H1 (cell line): Measurements from ENCODE around the gene DYNLT1. TPM values are rescaled to one million over a fixed set of nuclear protein-coding genes. Genes with fewer than 3 reads are reported as not detected.

Experiments
- CTCF ChIA-PET: fragments of 300-600 bp; sonication (Branson Sonifier 250); formaldehyde crosslinking; loops from one replicate; lab custom pipeline; 2021; ENCODE audit not compliant: partially characterized antibody; lab: Charles Lee
- POLR2A ChIA-PET: fragments of 300-600 bp; sonication (Branson Sonifier 250); formaldehyde crosslinking; loops from one replicate; lab custom pipeline; 2021; ENCODE audit warnings: inconsistent platforms; ENCODE audit not compliant: partially characterized antibody; lab: Charles Lee
- DNase-seq, 2 experiments: peaks; one replicate each; pipeline versions ENCODE4 v3.0.0 to v3.0.0-alpha.2; 2010 to 2022; ENCODE audit warnings: low spot score in 2 of 2, low read depth in 1 of 2, mixed read lengths in 1 of 2
- FAIRE-seq: peaks from 2 replicates; lab custom pipeline; 2011; peaks lifted over from hg19 to GRCh38; lab: Jason Lieb, UNC
- H2AFZ ChIP-seq: 2 replicates; pipeline ENCODE4 v1.8.1; 2012; ENCODE audit warnings: low read length, inconsistent platforms
- H2AK5ac ChIP-seq: 2 replicates; pipeline ENCODE4 v1.6.1; 2013; ENCODE audit warnings: low read depth, low read length
- H2BK120ac ChIP-seq: replicated peaks from 2 replicates; pipeline ENCODE3; 2013; ENCODE audit warnings: low read depth, low read length, inconsistent platforms
- H2BK12ac ChIP-seq: 2 replicates; pipeline ENCODE4 v1.6.1; 2013; ENCODE audit warnings: low read depth, low read length
- H2BK15ac ChIP-seq: 2 replicates; pipeline ENCODE4 v1.6.1; 2013; ENCODE audit warnings: low read length
- H2BK20ac ChIP-seq: 2 replicates; pipeline ENCODE4 v1.6.1; 2013; ENCODE audit warnings: low read length
- H2BK5ac ChIP-seq: 2 replicates; pipeline ENCODE4 v1.6.1; 2013; ENCODE audit warnings: low read depth, low read length
- H3K14ac ChIP-seq: 2 replicates; pipeline ENCODE4 v1.6.1; 2013; ENCODE audit warnings: inconsistent platforms; ENCODE audit not compliant: insufficient read length
- H3K18ac ChIP-seq: 2 replicates; pipeline ENCODE4 v1.6.1; 2013; ENCODE audit warnings: low read length; ENCODE audit errors: extremely low read depth
- H3K23ac ChIP-seq: 2 replicates; pipeline ENCODE4 v1.6.1; 2013; ENCODE audit warnings: inconsistent platforms; ENCODE audit not compliant: insufficient read length
- H3K23me2 ChIP-seq: 2 replicates; pipeline ENCODE4 v1.6.1; 2013; ENCODE audit warnings: low read depth, low read length
- H3K27ac ChIP-seq: 2 replicates; pipeline ENCODE4 v1.6.1; 2011; ENCODE audit warnings: low read depth, low read length, inconsistent platforms
- H3K27me3 ChIP-seq, 4 experiments: replicated peaks in 1 of 4; 1 replicate in 1 of 4; 2 replicates in 3 of 4; pipeline versions ENCODE4 v1.6.1 to v1.8.1; 2011 to 2013; ENCODE audit warnings: low read length in 3 of 4, mild to moderate bottlenecking in 3 of 4, inconsistent platforms in 2 of 4, mixed read lengths in 2 of 4, moderate library complexity in 1 of 4; ENCODE audit not compliant: control insufficient read depth in 3 of 4, insufficient read depth in 3 of 4; ENCODE audit errors: extremely low read depth in 1 of 4
- H3K36me3 ChIP-seq, 4 experiments: 2 replicates each; pipeline versions ENCODE4 v1.6.1 to v1.8.1; 2011 to 2013; ENCODE audit warnings: mild to moderate bottlenecking in 4 of 4, low read length in 3 of 4, moderate library complexity in 2 of 4, control low read depth in 1 of 4, inconsistent platforms in 1 of 4; ENCODE audit not compliant: insufficient read depth in 4 of 4, control insufficient read depth in 2 of 4
- H3K4ac ChIP-seq: replicated peaks from 2 replicates; pipeline ENCODE3; 2013; ENCODE audit warnings: low read length, low read depth, mixed read lengths, inconsistent platforms; ENCODE audit not compliant: insufficient read length
- H3K4me1 ChIP-seq, 4 experiments: replicated peaks in 1 of 4; 1 replicate in 1 of 4; 2 replicates in 3 of 4; pipeline versions ENCODE4 v1.6.1 to v1.8.1; 2011 to 2013; ENCODE audit warnings: low read length in 3 of 4, inconsistent platforms in 2 of 4, mixed read lengths in 1 of 4; ENCODE audit not compliant: insufficient read depth in 4 of 4, control insufficient read depth in 3 of 4
- H3K4me2 ChIP-seq, 2 experiments: 2 replicates each; pipeline versions ENCODE4 v1.6.1 to v1.8.1; 2011 to 2013; ENCODE audit warnings: low read depth in 2 of 2, low read length in 2 of 2, control low read depth in 1 of 2, inconsistent platforms in 1 of 2, mild to moderate bottlenecking in 1 of 2; ENCODE audit not compliant: insufficient read depth in 1 of 2
- H3K4me3 ChIP-seq, 4 experiments: fragments of 200-600, 300-600 bp in 1 of 4; sonication (generic), shearing (Covaris generic), sonication (Bioruptor Twin) in 1 of 4; 2 replicates each; pipeline versions ENCODE4 v1.5.1 to v1.8.1; 2011 to 2016; ENCODE audit warnings: low read length in 4 of 4, low read depth in 3 of 4, control low read depth in 2 of 4, inconsistent platforms in 2 of 4, mild to moderate bottlenecking in 2 of 4, mixed read lengths in 1 of 4, moderate library complexity in 1 of 4; ENCODE audit not compliant: insufficient read depth in 2 of 4; ENCODE audit errors: extremely low read depth in 1 of 4
- H3K56ac ChIP-seq: replicated peaks from 2 replicates; pipeline ENCODE3; 2013; ENCODE audit warnings: low read depth, mild to moderate bottlenecking, mixed read lengths, low read length, inconsistent platforms; ENCODE audit not compliant: insufficient read length
- H3K79me1 ChIP-seq: 2 replicates; pipeline ENCODE4 v1.6.1; 2013; ENCODE audit warnings: low read depth, low read length, control low read depth
- H3K79me2 ChIP-seq, 2 experiments: 2 replicates each; pipeline versions ENCODE4 v1.6.1 to v1.8.1; 2012 to 2013; ENCODE audit warnings: low read length in 2 of 2, mild to moderate bottlenecking in 2 of 2, inconsistent platforms in 1 of 2; ENCODE audit not compliant: insufficient read depth in 2 of 2, control insufficient read depth in 1 of 2
- H3K9ac ChIP-seq, 4 experiments: replicated peaks in 1 of 4; 1 replicate in 1 of 4; 2 replicates in 3 of 4; pipeline versions ENCODE4 v1.6.1 to v1.8.1; 2011 to 2013; ENCODE audit warnings: low read depth in 3 of 4, low read length in 3 of 4, control low read depth in 2 of 4, mild to moderate bottlenecking in 2 of 4, moderate library complexity in 2 of 4, inconsistent platforms in 1 of 4; ENCODE audit errors: extremely low read depth in 1 of 4
- H3K9me3 ChIP-seq, 2 experiments: 2 replicates each; pipeline versions ENCODE4 v1.6.1 to v1.8.1; 2012 to 2013; ENCODE audit warnings: mild to moderate bottlenecking in 2 of 2, moderate library complexity in 2 of 2, control low read depth in 1 of 2, inconsistent platforms in 1 of 2, low read depth in 1 of 2, low read length in 1 of 2, mixed read lengths in 1 of 2; ENCODE audit not compliant: insufficient read depth in 2 of 2
- H4K20me1 ChIP-seq, 2 experiments: replicated peaks in 1 of 2; 2 replicates each; pipeline versions ENCODE3 to v1.8.1; 2011 to 2013; ENCODE audit warnings: inconsistent platforms in 2 of 2, low read length in 2 of 2, mild to moderate bottlenecking in 1 of 2; ENCODE audit not compliant: insufficient read depth in 2 of 2, control insufficient read depth in 1 of 2
- H4K5ac ChIP-seq: 2 replicates; pipeline ENCODE4 v1.6.1; 2013; ENCODE audit warnings: low read length, low read depth, mixed read lengths, inconsistent platforms; ENCODE audit not compliant: insufficient read length
- H4K8ac ChIP-seq: 2 replicates; pipeline ENCODE4 v1.8.0; 2013; ENCODE audit warnings: mild to moderate bottlenecking, moderate library complexity, low read length, inconsistent platforms; ENCODE audit not compliant: insufficient read depth; ENCODE audit errors: extremely low read depth
- H4K91ac ChIP-seq: replicated peaks from 2 replicates; pipeline ENCODE3; 2013; ENCODE audit warnings: low read length, mixed read lengths, inconsistent platforms; ENCODE audit not compliant: insufficient read length
- BRCA1 ChIP-seq: IDR thresholded peaks from 2 replicates; pipeline ENCODE4 v1.6.1; 2012; ENCODE audit warnings: low read depth, low read length, improper control_type of control experiment
- CHD1 ChIP-seq: IDR thresholded peaks from 2 replicates; pipeline ENCODE4 v1.6.1; 2012; ENCODE audit warnings: low read depth, low read length, improper control_type of control experiment
- CHD2 ChIP-seq: IDR thresholded peaks from 2 replicates; pipeline ENCODE4 v1.6.1; 2012; ENCODE audit warnings: low read length, improper control_type of control experiment
- CTBP2 ChIP-seq: IDR thresholded peaks from 2 replicates; pipeline ENCODE4 v1.7.0; 2011; ENCODE audit warnings: borderline replicate concordance, mild to moderate bottlenecking, moderate library complexity, mixed read lengths, low read length; ENCODE audit not compliant: insufficient read depth, insufficient read length
- KDM1A ChIP-seq: fragments of 200-600, 300-600 bp; sonication (generic); IDR thresholded peaks from 2 replicates; pipeline ENCODE4 v1.7.1; 2016; ENCODE audit warnings: mild to moderate bottlenecking, low read length, borderline replicate concordance
- PHF8 ChIP-seq: fragments of 200-600 bp; sonication (generic); conservative IDR thresholded peaks from 2 replicates; pipeline ENCODE4 v1.7.1; 2012; ENCODE audit warnings: low read depth, mild to moderate bottlenecking, inconsistent platforms, low read length, moderate library complexity
- POU5F1 ChIP-seq: IDR thresholded peaks from 2 replicates; pipeline ENCODE4 v1.6.1; 2011; ENCODE audit warnings: low read depth, mild to moderate bottlenecking, low read length, moderate library complexity
- RBBP5 ChIP-seq: IDR thresholded peaks from 2 replicates; pipeline ENCODE4 v1.7.1; 2012; ENCODE audit warnings: low read depth, mild to moderate bottlenecking, inconsistent platforms, low read length, moderate library complexity, borderline replicate concordance
- RFX5 ChIP-seq: IDR thresholded peaks from 2 replicates; pipeline ENCODE4 v1.6.1; 2011; ENCODE audit warnings: low read depth, low read length, improper control_type of control experiment, borderline replicate concordance
- RXRA ChIP-seq: IDR thresholded peaks from 2 replicates; pipeline ENCODE4 v1.6.1; 2011; ENCODE audit warnings: low read depth, mild to moderate bottlenecking, low read length, moderate library complexity; ENCODE audit not compliant: insufficient read depth
- SRF ChIP-seq: IDR thresholded peaks from 2 replicates; pipeline ENCODE4 v1.6.1; 2011; ENCODE audit warnings: mild to moderate bottlenecking, low read depth, low read length, moderate library complexity
- ZNF274 ChIP-seq: IDR thresholded peaks from 2 replicates; pipeline ENCODE4 v1.7.0; 2012; ENCODE audit warnings: low read length, borderline replicate concordance; ENCODE audit errors: extremely low read depth
- WGBS, 2 experiments: shearing (Covaris generic) in 1 of 2; methylation state at CpG; one replicate each; pipeline versions ENCODE4 v1.1.6 to v1.1.7; 2013 to 2015; ENCODE audit warnings: low lambda C conversion rate in 2 of 2, mixed read lengths in 2 of 2, inconsistent platforms in 1 of 2, low coverage in 1 of 2, missing lambda C conversion rate in 1 of 2; ENCODE audit not compliant: insufficient replicate concordance in 2 of 2, insufficient coverage in 1 of 2, insufficient read length in 1 of 2; ENCODE audit errors: extremely low coverage in 1 of 2, missing lambda C conversion rate in 1 of 2; 5-methylcytosine and 5-hydroxymethylcytosine counted together
- polyA plus RNA-seq, 7 experiments: library from polyadenylated mRNA; depleted of rRNA in 3 of 7; stranded (reverse) in 5 of 7; unstranded in 2 of 7; fragments of >200 nt in 5 of 7; fragments of 200-250 nt in 2 of 7; gene quantifications; 1 replicate in 5 of 7; 2 replicates in 1 of 7; 4 replicates in 1 of 7; pipeline versions ENCODE4 v1.2.1 to v1.2.3, GENCODE V29; 2011 to 2013; ENCODE audit warnings: missing spikeins in 2 of 7, mixed read lengths in 2 of 7
- total RNA-seq: library from RNA; stranded (reverse); fragmentation: NEBNext Ultra II Directional; extraction: Animal tissue kit (Norgen Biotek cat#: 25700); gene quantifications from 2 replicates; pipeline ENCODE4 v1.2.1, GENCODE V29; 2021

Gene DYNLT1
- total and polyA plus RNA-seq, 2 of the 8 experiments (the other 6 are each of a cell fraction or from before 2014, with no cell fraction given): 119 to 245 TPM

GRCh38 chr6:158619922-158620801 lies 24.4 kb downstream of the DYNLT1 start:
- H2BK120ac ChIP-seq: no peak overlapping the region
- no peak for FAIRE-seq
- H3K27me3 ChIP-seq: no peaks in the 10 kb centered on the region
- TF ChIP-seq RXRA (no peak), RFX5 (no peak), BRCA1 (no peak), POU5F1 (no peak), CHD2 (no peak), CTBP2 (no peak), KDM1A (no peak), SRF (no peak), CHD1 (no peak), ZNF274 (no peak), PHF8 (no peak), RBBP5 (no peak)

More at GRCh38 chr6:158619922-158620801, 24.4 kb downstream of the DYNLT1 start:
- Histone ChIP-seq H3K23me2 (no peaks in the 10 kb centered on the region), H3K4me3 (no peak overlapping the region), H4K20me1 (peaks cover 2 to 3% of the 10 kb centered on the region in 2 experiments), H3K9me3 (no peaks in the 10 kb centered on the region), H3K9ac (no peak overlapping the region), H3K4me2 (no peak overlapping the region), H2AK5ac (no peak overlapping the region), H3K4ac (no peak overlapping the region), H3K18ac (no peak overlapping the region), H3K79me1 (no peaks in the 10 kb centered on the region; the same call in 1 of the 2 replicates), H3K23ac (no peak overlapping the region), H3K4me1 (no peaks in the 10 kb centered on the region; a peak in 1 of 7 replicates), H3K14ac (no peak overlapping the region), H4K8ac (no peak overlapping the region), H3K36me3 (peaks cover 2 to 25% (median 7%) of the 10 kb centered on the region in 4 experiments; a peak in 5 of 8 replicates), H3K27ac (no peak overlapping the region), H2BK15ac (no peak overlapping the region), H2BK5ac (no peak overlapping the region), H4K91ac (no peak overlapping the region), H2BK12ac (no peak overlapping the region), H4K5ac (no peak overlapping the region), H2AFZ (no peak overlapping the region), H3K79me2 (no peaks in the 10 kb centered on the region), H3K56ac (no peak overlapping the region), H2BK20ac (no peak overlapping the region)
- POLR2A ChIA-PET: interaction anchor here (1.9 kb wide), 1 partner anchor 9 kb away, joined by 6 read pairs; no protein-coding TSS in a partner anchor
- peak in 1 of 2 experiments; percentile 35 for DNase-seq
- WGBS, 2 experiments: 94% methylated on average over 17 of the region's 17 CpGs; no CpG with 5 or more reads in 1 of the 2 experiments
- CTCF ChIA-PET: interaction anchor here (0.7 to 1.5 kb wide), 4 partner anchors 9 to 71 kb away, joined by 3 to 6 read pairs (median 4); no protein-coding TSS in a partner anchor
